Trophoblast cell (in vitro differentiated cells and primary cell): ENCODE data around the gene SEMA5A.

Experiments
- DNase-seq, 2 donors: peaks; one replicate each; pipeline ENCODE4 v3.0.0-alpha.2; 2016
- H2AFZ ChIP-seq: 2 replicates; pipeline ENCODE4 v1.6.1; 2013; ENCODE audit warnings: low read length, moderate library complexity, mild to moderate bottlenecking; ENCODE audit not compliant: insufficient read depth, poor library complexity
- H2AK5ac ChIP-seq: 2 replicates; pipeline ENCODE4 v1.6.1; 2013; ENCODE audit warnings: mild to moderate bottlenecking, low read length
- H2BK120ac ChIP-seq: 2 replicates; pipeline ENCODE4 v1.6.1; 2013; ENCODE audit warnings: low read length, mild to moderate bottlenecking, moderate library complexity; ENCODE audit not compliant: insufficient read depth, poor library complexity
- H2BK12ac ChIP-seq: 2 replicates; pipeline ENCODE4 v1.6.1; 2013; ENCODE audit warnings: mild to moderate bottlenecking, low read length, moderate library complexity
- H2BK5ac ChIP-seq: 2 replicates; pipeline ENCODE4 v1.6.1; 2013; ENCODE audit warnings: low read length, low read depth, moderate library complexity, mild to moderate bottlenecking; ENCODE audit not compliant: poor library complexity
- H3K14ac ChIP-seq: 2 replicates; pipeline ENCODE4 v1.6.1; 2013; ENCODE audit warnings: mild to moderate bottlenecking, low read length
- H3K18ac ChIP-seq: 2 replicates; pipeline ENCODE4 v1.6.1; 2013; ENCODE audit warnings: mild to moderate bottlenecking, low read length
- H3K23ac ChIP-seq: 2 replicates; pipeline ENCODE4 v1.6.1; 2013; ENCODE audit warnings: low read length
- H3K27ac ChIP-seq: 2 replicates; pipeline ENCODE4 v1.5.1; 2013; ENCODE audit warnings: low read depth, mild to moderate bottlenecking, inconsistent platforms, low read length, moderate library complexity
- H3K27me3 ChIP-seq: 2 replicates; pipeline ENCODE4 v1.6.1; 2013; ENCODE audit warnings: inconsistent platforms, mild to moderate bottlenecking, low read length, moderate library complexity; ENCODE audit not compliant: insufficient read depth
- H3K36me3 ChIP-seq, 2 experiments: 1 replicate in 1 of 2; 2 replicates in 1 of 2; pipeline ENCODE4 v1.6.1; 2013; ENCODE audit warnings: low read length in 2 of 2, mild to moderate bottlenecking in 2 of 2, moderate library complexity in 1 of 2; ENCODE audit not compliant: insufficient read depth in 2 of 2, control insufficient read depth in 1 of 2
- H3K4ac ChIP-seq: 2 replicates; pipeline ENCODE4 v1.6.1; 2013; ENCODE audit warnings: low read depth, mild to moderate bottlenecking, low read length, moderate library complexity
- H3K4me1 ChIP-seq, 2 experiments: 1 replicate in 1 of 2; 2 replicates in 1 of 2; pipeline ENCODE4 v1.6.1; 2013; ENCODE audit warnings: low read length in 2 of 2, mild to moderate bottlenecking in 2 of 2, moderate library complexity in 1 of 2; ENCODE audit not compliant: insufficient read depth in 2 of 2, control insufficient read depth in 1 of 2
- H3K4me2 ChIP-seq: 2 replicates; pipeline ENCODE4 v1.6.1; 2013; ENCODE audit warnings: inconsistent platforms, mild to moderate bottlenecking, low read length, moderate library complexity
- H3K4me3 ChIP-seq: 2 replicates; pipeline ENCODE4 v1.5.1; 2013; ENCODE audit warnings: mild to moderate bottlenecking, low read depth, low read length, inconsistent platforms
- H3K79me1 ChIP-seq: one replicate; pipeline ENCODE4 v1.6.1; 2013; ENCODE audit warnings: low read length
- H3K79me2 ChIP-seq: 2 replicates; pipeline ENCODE4 v1.6.1; 2013; ENCODE audit warnings: low read length, mild to moderate bottlenecking; ENCODE audit not compliant: control insufficient read depth, insufficient read depth, poor library complexity
- H3K9ac ChIP-seq: 2 replicates; pipeline ENCODE4 v1.6.1; 2013; ENCODE audit warnings: mild to moderate bottlenecking, low read length
- H3K9me3 ChIP-seq: 2 replicates; pipeline ENCODE4 v1.6.1; 2013; ENCODE audit warnings: low read depth, mild to moderate bottlenecking, control low read depth, inconsistent platforms, low read length; ENCODE audit not compliant: insufficient read depth
- H4K12ac ChIP-seq: 2 replicates; pipeline ENCODE4 v1.6.1; 2013; ENCODE audit warnings: low read depth, mild to moderate bottlenecking, low read length, moderate library complexity
- H4K8ac ChIP-seq: 2 replicates; pipeline ENCODE4 v1.6.1; 2013; ENCODE audit warnings: low read depth, mild to moderate bottlenecking, low read length, moderate library complexity
- H4K91ac ChIP-seq: one replicate; pipeline ENCODE4 v1.6.1; 2013; ENCODE audit warnings: low read depth, mild to moderate bottlenecking, low read length, moderate library complexity
- WGBS: extraction: QIAGEN DNeasy Blood & Tissue Kit; methylation state at CpG from one replicate; pipeline ENCODE4 v1.1.7; 2013; ENCODE audit warnings: missing lambda C conversion rate; ENCODE audit not compliant: insufficient read length, insufficient coverage; ENCODE audit errors: extremely low coverage; 5-methylcytosine and 5-hydroxymethylcytosine counted together

The SEMA5A gene

GRCh38 chr5:9456435-9457042 lies 89.3 kb downstream of the SEMA5A start:
- Histone ChIP-seq H2BK120ac (no peak overlapping the region), H3K9ac (no peak overlapping the region), H2AFZ (no peak overlapping the region), H3K4me2 (no peak overlapping the region), H4K91ac (no peak overlapping the region), H3K23ac (no peak overlapping the region), H3K4ac (no peak overlapping the region), H2BK5ac (no peak overlapping the region), H3K27me3 (no peaks in the 10 kb centered on the region), H3K79me2 (peaks cover 4% of the 10 kb centered on the region), H3K18ac (no peak overlapping the region), H3K27ac (peak overlapping the region; percentile 81), H2AK5ac (no peak overlapping the region), H4K8ac (no peak overlapping the region), H3K36me3 (peaks cover 0 to 2% of the 10 kb centered on the region in 2 experiments), H3K79me1 (peaks cover 11% of the 10 kb centered on the region), H3K4me3 (no peak overlapping the region), H3K14ac (no peak overlapping the region), H3K9me3 (peaks cover 2% of the 10 kb centered on the region), H4K12ac (no peak overlapping the region), H2BK12ac (no peak overlapping the region), H3K4me1 (peaks cover 13 to 32% of the 10 kb centered on the region in 2 experiments)
- no peak for DNase-seq
- WGBS: no CpG with 5 or more reads among the region's 3 CpGs

GRCh38 chr5:9455826-9456434 lies 89.9 kb downstream of the SEMA5A start:
- H3K4ac ChIP-seq: peak overlapping the region; percentile 77
- H3K4me1 ChIP-seq: peaks cover 13 to 36% of the 10 kb centered on the region in 2 experiments
- no peaks in the 10 kb centered on the region for H3K27me3 ChIP-seq
- no peak overlapping the region for H4K12ac ChIP-seq
- H4K8ac ChIP-seq: peak overlapping the region; percentile 42
- H2AFZ ChIP-seq: no peak overlapping the region
- no peak overlapping the region for H3K4me2 ChIP-seq
- peaks cover 2% of the 10 kb centered on the region for H3K9me3 ChIP-seq
- peaks cover 0 to 2% of the 10 kb centered on the region in 2 experiments for H3K36me3 ChIP-seq
- H2BK12ac ChIP-seq: peak overlapping the region; percentile 46
- peaks cover 4% of the 10 kb centered on the region for H3K79me2 ChIP-seq
- H3K18ac ChIP-seq: peak overlapping the region; percentile 25
- no peak overlapping the region for H3K23ac ChIP-seq
- H3K9ac ChIP-seq: no peak overlapping the region
- H3K27ac ChIP-seq: peak overlapping the region; percentile 81
- peak overlapping the region; percentile 85 for H4K91ac ChIP-seq
- peak overlapping the region; percentile 89 for H3K14ac ChIP-seq
- peak overlapping the region; percentile 49 for H2BK5ac ChIP-seq
- no peak for DNase-seq
- H3K79me1 ChIP-seq: peaks cover 11% of the 10 kb centered on the region
- no peak overlapping the region for H2AK5ac ChIP-seq
- H3K4me3 ChIP-seq: no peak overlapping the region
- peak overlapping the region; percentile 52 for H2BK120ac ChIP-seq
- WGBS: no CpG with 5 or more reads among the region's 4 CpGs

- DNase-seq: no peak
- Histone ChIP-seq H3K27me3 (no peaks in the 10 kb centered on the region), H3K79me2 (peaks cover 4% of the 10 kb centered on the region), H3K27ac (no peak overlapping the region), H3K23ac (no peak overlapping the region), H3K4me3 (no peak overlapping the region), H3K9ac (no peak overlapping the region), H3K18ac (no peak overlapping the region), H2BK12ac (no peak overlapping the region), H3K4me2 (no peak overlapping the region), H2BK5ac (no peak overlapping the region), H4K91ac (no peak overlapping the region), H2AK5ac (no peak overlapping the region), H3K14ac (no peak overlapping the region), H3K4me1 (peaks cover 18 to 42% of the 10 kb centered on the region in 2 experiments), H2BK120ac (no peak overlapping the region), H3K79me1 (peaks cover 11% of the 10 kb centered on the region), H4K12ac (no peak overlapping the region), H3K36me3 (peaks cover 0 to 2% of the 10 kb centered on the region in 2 experiments), H2AFZ (no peak overlapping the region), H3K4ac (no peak overlapping the region), H3K9me3 (peaks cover 2% of the 10 kb centered on the region), H4K8ac (no peak overlapping the region)
- no CpG with 5 or more reads among the region's 3 CpGs for WGBS
These were observed 91.4 kb downstream of the SEMA5A start for GRCh38 chr5:9454491-9454890.

- peaks cover 18 to 42% of the 10 kb centered on the region in 2 experiments for H3K4me1 ChIP-seq
- H3K18ac ChIP-seq: no peak overlapping the region
- peaks cover 11% of the 10 kb centered on the region for H3K79me1 ChIP-seq
- no peaks in the 10 kb centered on the region for H3K27me3 ChIP-seq
- H4K91ac ChIP-seq: no peak overlapping the region
- H2BK120ac ChIP-seq: no peak overlapping the region
- H3K79me2 ChIP-seq: peaks cover 2% of the 10 kb centered on the region
- no peak overlapping the region for H3K4me3 ChIP-seq
- H3K4me2 ChIP-seq: no peak overlapping the region
- WGBS: no CpG with 5 or more reads among the region's 4 CpGs
- no peak overlapping the region for H2AFZ ChIP-seq
- H2BK5ac ChIP-seq: peak overlapping the region; percentile 46
- H3K36me3 ChIP-seq: no peaks in the 10 kb centered on the region
- H4K8ac ChIP-seq: no peak overlapping the region
- H3K4ac ChIP-seq: no peak overlapping the region
- no peak overlapping the region for H2AK5ac ChIP-seq
- H3K23ac ChIP-seq: no peak overlapping the region
- DNase-seq: peak; percentile 31 to 67
- no peaks in the 10 kb centered on the region for H3K9me3 ChIP-seq
- H2BK12ac ChIP-seq: no peak overlapping the region
- H3K14ac ChIP-seq: no peak overlapping the region
- H3K9ac ChIP-seq: no peak overlapping the region
- peak overlapping the region; percentile 76 for H3K27ac ChIP-seq
- H4K12ac ChIP-seq: no peak overlapping the region
These were observed 91.8 kb downstream of the SEMA5A start for GRCh38 chr5:9454012-9454481.
